ENCODE results near the gene DNMBP.
"Not testable (repeated sequence)": the region's sequence is repeated elsewhere in the genome, so short reads cannot be mapped to it uniquely, and the experiment has no call there.

Gene DNMBP

DNA sequence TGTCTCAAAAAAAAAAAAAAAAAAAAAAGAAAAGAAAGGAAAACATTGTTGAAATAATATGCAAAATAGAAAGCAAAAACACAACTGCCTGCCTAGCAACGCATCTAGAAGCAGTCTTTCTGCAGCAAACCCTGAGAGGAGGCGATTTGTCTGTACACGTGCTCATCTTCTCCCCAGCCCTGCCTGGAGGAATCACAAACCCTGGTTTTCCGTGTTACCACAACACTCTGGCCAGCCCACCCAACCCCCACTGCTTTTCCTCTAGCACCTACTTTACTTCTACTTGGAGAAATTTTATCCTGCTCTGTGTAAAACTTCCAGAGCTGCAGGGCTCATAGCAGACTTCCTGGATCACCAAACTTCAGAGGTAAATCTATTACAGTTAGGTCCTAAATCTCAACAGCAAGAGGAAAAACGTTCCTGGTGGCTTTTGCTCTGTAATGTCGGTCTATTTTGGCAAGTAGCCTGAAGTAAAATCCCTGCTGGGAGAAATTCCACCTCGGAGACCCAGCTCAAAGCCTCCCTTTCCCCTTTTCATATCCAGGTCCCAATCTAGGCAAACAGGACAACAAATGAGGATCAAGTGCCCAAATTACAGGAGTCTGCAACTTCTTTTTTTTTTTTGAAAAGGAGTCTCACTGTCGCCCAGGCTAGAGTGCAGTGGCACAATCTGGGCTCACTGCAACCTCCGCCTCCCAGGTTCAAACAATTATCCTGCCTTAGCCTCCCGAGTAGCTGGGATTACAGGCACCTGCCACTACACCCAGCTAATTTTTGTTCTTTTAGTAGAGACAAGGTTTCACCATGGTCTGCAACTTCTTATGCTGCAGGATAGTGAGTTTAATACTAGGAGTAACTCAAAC lies 91.6 kb downstream of the DNMBP start:
- DNase-seq (ENCODE audit: low read depth in 2 of 2) = no peak

DNA sequence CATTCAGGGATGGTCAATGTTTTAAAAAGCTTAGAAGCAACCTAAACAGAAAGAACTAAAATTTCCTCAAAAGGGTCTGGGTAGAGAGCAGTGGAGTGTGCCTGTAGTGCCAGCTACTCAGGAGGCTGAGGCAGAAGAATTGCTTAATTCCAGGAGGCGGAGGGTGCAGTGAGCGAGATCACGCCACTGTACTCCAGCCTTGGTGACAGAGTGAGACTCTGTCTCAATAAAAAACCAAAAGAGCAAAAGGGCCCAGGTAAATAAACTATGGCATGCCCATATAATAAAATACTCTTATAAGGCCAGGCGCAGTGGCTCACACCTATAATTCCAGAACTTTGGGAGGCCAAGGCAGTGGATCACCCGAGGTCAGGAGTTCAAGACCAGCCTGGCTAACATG lies 93.0 kb downstream of the DNMBP start:
- no peak for DNase-seq (ENCODE audit: low read depth in 2 of 2)

DNA sequence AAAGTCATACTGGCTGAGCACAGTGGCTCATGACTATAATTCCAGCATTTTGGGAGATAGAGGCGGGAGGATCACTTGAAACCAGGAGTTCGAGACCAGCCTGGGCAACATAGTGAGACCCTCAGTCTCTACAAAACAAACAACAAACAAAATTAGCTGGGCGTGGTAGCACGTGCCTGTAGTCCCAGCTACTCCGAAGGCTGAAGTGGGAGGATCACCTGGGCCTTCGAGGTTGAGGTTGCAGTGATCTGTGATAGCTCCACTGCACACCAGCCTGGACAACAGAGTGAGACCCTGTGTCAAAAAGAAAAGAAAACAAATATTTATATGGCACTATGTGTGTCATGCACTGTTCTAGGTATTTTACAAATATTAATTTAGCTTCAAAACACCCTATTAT lies 94.3 kb downstream of the DNMBP start:
- no peak for DNase-seq (ENCODE audit: low read depth in 2 of 2)

DNA sequence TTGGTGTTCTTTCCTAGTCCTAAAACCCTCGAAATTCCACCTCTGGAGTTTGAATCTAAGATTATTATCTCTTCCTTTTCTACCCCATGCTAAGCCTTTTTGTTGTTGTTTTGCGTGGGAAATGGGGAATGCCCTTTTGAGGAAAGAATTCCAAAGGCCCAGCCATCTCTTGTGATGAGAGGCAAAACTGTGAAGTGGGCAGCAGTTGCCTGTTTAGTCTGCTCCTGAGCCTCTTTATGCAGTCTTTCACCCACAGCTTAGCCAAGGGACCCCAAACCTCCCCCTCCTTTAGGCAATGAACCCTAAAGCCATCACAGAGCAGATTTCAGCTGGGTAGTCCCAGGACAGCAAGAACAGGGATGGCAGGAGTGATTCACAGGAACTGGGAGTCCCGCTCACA lies 95.5 kb downstream of the DNMBP start:
- no peak for DNase-seq (ENCODE audit: low read depth in 2 of 2)

DNA sequence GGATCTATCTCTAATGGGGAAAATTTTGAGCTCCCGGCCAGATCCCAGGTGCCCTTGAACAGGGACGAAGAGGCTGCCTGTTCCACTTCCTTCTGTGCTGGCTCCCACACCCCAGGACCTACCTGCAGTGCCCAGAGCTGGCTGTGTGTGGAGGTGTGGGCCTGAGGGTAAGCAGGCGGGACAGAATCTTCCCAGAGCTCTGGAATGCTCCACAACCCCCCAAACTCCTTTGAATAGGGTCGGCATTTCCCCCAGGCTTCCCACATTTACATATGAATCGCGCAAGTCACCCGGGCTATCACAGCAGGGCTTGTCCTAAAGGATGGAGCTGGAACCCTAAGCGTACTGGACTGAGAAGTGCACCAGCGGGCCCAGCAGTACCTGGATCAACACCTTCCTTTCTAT lies 95.9 kb downstream of the DNMBP start:
- no peak for DNase-seq (ENCODE audit: low read depth in 2 of 2)

DNA sequence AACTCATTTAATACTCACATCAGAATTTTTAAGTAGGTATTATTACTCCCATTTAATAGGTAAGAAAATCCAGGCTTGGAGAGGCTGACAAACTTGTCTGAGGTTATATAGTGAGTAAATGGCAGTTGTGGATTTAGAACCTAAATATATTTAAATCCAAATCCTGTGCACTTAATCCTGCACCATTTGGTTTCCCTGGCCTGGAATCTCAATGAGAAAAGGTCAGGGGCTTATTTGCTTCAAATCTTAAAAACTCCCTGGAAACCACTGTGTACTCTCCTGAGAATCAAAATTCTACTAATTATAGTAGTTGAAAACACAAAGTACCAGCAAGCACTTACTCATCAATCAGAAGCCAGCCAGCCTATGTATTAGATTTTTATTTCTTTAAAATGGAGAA lies 97.7 kb downstream of the DNMBP start:
- no peak for DNase-seq (ENCODE audit: low read depth in 2 of 2)

DNA sequence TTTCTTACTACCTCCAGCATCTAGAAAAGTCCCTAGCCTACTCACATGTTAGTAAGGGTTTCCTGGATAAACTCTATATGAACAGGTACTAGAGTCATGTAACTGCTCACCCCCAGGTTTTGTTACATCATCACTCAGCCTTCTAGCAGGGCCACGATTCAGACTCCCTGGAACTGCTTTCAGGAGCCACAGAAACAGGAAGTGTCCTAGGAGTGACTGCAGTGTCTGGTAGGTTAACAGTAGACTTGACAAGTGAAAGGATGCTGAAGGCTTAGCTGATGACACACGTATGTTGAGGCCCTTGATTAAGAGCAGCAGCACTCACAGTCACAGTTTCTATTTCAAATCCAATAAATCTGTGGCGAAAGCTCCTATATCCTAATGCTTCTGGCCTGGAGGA lies 101.2 kb downstream of the DNMBP start:
- DNase-seq (ENCODE audit: low read depth in 2 of 2) = no peak

DNA sequence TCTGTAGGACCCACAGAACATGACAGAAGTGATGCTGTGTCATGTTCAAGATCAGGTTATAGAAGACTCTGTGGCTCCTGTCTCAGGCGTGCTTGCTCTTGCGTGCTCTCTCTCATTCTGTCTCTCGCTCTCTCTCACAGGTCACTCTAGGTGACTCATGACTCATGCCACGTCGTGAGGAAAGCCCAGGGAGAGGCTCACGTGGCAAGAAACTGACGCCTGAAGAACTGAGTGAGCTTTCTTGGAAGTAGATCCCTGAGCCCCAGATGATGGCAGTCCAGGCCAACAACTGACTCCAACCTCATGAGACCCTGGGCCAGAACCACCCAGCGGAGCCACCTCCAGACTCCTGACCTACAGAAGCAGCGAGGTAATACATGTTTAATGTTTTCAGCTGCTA lies 103.3 kb downstream of the DNMBP start:
- no peak for DNase-seq (ENCODE audit: low read depth in 2 of 2)

DNA sequence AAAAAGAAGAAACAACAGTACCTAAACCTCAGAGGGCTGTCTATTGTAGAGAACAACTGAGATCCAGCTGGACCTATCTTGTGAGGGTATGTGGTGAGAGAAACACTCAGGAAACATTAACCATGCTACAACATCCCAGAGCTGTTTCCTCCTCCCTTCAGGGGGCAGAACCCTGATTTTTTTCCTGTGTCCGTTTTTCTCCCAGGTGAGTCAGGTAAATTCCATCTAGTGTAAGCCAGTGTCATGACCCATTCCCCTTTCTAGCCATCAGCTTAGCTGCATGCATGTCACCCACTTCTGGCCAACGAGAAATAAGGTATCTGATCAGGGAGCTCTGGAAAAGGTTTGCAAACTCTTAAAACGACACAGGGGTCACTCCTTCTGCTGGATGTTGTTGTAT lies 103.8 kb downstream of the DNMBP start:
- no peak for DNase-seq (ENCODE audit: low read depth in 2 of 2)

DNA sequence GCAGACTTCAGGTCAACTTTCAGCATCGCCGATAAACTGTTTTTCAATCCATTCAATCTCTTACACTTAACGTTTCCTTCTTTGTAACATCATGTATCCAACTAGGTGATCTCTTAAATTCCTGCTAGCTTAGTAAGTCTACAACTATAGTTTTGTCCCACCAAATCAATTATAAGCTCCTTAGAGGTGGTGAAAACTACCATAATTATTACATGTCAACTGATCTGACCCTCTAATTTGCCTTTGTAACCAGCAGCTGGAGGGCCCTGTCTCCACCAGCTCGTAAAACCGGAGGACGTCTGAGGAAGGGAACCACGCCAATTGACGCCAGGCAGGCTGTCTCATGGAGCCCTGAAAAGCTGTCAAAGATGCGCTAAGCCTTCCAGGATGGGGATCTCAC lies 113.9 kb downstream of the DNMBP start:
- no peak for DNase-seq (ENCODE audit: low read depth in 2 of 2)

DNA sequence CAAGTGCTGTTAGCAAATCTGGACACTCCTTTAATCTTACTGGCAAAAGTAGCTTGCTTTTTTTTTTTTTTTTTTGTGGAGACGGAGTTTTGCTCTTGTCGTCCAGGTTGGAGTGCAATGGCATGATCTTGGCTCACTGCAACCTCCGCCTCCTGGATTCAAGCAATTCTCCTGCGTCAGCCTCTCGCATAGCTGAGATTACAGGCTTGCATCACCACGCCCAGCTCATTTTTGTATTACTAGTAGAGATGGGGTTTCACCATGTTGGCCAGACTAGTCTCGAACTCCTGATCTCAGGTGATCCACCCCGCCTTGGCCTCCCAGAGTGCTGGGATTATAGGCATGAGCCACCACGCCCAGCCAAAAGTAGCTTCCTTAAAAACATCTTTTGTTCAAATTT lies 114.7 kb downstream of the DNMBP start:
- not testable (repeated sequence) for DNase-seq (ENCODE audit: low read depth in 2 of 2)

DNA sequence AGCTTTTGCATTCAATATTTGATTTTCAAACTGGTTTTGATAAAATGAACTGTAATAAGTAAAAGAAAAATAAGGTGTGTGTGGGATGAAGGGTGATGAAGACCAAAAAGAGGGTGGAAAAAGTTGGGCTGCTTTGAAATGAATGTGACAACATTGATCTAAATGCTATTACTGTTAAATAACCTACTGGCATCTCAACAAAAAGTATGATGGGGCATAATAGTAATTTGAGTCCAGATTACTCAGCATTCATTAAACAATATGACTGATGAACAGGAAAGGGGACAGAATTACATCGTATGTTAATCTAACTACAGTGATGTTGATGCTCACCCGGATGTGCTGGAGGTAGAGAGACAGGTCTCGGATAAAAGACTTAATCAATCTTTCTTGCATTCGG lies 115.1 kb downstream of the DNMBP start:
- DNase-seq (ENCODE audit: low read depth in 2 of 2) = no peak

DNA sequence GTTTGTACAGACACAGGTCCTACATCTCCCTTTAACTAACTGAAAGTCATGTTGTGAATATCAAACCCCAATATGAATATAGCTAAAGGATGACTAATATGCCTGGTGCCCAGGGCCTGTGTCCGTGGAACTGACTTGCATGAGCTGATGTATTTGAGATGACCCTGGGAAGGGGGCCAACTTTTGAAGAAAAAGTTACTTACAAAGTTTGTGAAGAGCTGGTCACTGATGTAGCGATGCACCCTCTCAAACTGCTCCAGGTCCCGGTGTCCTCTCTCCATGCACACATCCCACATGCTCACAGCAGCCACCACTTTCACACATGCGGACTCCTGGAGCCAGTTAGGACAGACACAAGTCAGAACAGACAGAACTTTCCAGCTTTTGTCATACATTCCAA lies 121.1 kb downstream of the DNMBP start:
- DNase-seq (ENCODE audit: low read depth in 2 of 2) = no peak

DNA sequence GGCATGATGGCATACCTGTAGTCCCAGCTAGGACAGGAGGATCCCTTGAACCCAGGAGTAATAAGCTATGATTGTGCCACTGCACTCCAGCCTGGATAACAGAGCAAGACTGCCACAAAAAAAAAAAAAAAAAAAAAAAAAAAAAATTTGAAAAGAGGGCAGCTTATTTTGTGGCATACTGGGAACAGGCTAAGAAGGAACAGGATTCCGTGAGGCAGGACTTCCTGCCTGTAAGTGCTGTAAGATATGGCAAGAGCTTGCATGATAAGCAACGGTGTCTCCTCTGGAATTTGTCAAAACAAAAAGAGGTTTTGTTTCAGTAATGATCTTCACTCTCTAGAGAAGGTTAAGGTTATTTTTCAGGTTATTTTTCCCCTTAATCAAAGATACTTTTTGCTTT lies 126.2 kb downstream of the DNMBP start:
- no peak for DNase-seq (ENCODE audit: low read depth in 2 of 2)

DNA sequence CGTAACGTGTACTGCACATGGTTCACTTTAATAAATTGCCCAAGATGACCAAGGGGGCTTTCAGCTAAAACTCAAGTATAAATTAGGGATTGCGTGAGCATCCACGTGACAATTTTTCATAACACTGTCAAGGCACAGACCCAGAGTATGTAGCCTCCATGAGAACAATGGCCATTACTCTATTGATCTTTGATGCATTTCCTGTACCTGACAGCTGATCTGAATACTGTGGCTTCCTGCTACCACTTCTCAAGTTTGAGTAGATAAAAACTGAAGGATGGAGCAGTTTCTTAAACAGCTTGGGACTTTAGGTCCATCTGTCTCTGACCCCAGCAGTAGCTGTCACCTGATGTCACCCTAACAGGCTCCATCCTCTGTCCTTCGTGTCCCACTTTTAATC lies 128.4 kb downstream of the DNMBP start:
- DNase-seq (ENCODE audit: low read depth in 2 of 2) = no peak

DNA sequence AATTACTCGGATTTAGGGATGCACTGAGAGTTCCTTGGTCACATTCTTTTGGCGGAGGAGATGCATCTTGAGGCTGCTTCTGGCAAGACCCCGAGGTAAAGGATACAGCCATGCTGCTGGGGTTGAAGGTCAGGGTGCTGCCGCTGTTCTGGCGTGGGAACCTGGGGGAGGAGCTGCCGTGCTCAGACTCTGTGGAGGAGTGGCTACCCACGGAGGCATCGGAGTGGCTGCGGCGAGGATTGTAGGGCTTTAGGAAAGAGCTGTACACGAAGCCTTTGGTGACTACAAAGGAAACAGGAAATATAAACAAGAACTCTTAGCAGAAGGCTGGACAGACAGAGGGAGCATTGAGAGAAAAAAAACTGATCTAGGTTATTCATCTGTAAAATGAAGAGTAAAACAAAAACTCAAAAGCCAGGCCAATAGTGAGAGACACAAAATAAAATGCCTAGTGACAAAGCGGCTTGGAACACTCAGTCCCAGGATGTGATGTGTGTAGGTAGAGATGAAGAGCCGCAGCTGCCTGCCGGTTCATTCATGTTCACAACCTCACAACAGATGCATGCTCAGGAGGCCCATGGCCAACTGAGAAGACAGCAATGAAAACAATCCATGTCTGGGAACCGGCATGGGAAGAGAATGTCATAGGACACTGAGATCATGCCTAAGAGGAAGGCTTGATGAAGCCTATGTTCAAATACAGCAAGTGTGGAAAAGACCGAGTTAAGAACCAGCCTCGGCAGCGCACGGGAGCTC lies 129.5 kb downstream of the DNMBP start:
- no peak for DNase-seq (ENCODE audit: low read depth in 2 of 2)

DNA sequence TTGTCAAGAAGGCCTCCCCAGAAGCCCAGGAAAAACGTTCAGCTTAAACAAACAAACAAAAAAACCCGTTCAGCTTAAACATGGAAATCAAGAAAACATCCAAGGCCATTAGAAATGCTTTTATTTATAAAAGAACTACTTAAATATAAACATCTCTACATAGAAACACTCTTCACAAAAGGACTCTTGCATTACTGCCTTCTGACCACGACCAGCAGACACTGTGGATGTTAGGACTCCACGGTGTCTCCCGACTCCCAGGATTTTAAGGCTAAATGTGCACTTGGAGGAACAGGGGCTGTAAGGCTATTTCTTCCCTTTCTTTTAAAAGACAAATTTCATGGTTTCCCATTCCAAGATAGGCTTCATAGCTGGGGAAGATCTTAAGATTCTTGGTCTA lies 134.3 kb downstream of the DNMBP start:
- no peak for DNase-seq (ENCODE audit: low read depth in 2 of 2)

DNA sequence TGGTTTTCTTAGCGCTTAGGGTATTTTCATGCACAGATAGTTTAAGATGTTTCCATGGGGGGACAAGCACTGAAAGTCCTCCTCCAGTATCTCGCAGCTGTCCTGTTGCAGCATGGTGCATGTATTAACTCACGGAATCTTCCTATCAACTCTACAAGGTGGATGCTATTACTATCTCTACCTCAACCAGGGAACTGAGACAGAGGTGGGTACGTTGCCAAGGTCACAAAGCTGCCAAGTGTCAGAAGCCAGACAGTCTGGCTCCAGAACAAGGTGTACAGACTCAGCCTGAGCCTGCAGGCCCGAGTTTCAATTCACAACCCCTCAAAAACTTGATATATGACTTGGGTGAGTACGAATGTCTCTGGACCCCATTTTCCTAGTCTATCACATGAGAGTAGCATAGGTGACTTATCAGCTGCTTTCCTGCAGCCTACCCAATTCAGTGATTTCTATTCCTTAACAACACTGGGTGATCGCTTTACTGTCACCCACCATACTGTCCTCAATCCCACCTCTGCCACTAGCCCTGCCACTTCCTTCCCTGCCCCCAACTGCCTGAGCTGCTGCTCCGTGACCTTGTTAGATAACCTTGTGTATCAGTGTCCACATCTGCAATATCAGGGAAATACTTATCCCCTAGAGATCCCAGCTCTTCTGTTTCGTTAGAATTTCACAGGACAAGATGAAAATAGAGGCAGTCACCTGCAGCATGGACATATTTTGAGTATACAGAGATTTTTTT lies 135.2 kb downstream of the DNMBP start:
- no peak for DNase-seq (ENCODE audit: low read depth in 2 of 2)

DNA sequence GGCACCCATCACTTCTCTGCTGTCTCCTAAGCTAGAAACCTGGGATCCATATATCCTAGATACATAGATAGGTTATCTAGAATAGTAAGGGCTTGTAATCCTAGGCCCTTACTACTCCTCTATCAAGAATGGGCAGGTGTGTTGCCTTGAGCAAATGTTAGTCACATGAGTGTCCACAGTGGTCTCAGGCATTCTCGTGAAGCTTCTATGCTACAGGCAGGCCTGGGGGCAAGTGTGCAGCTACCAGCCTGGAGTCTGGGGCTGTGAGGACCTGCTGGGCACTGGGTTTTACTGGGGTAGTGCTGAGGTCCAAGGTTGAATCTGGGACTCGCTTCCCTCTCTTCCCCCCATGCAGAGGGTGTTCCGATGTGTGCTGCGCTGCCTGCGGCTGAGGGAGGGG lies 135.9 kb downstream of the DNMBP start:
- DNase-seq (ENCODE audit: low read depth in 2 of 2) = no peak

DNA sequence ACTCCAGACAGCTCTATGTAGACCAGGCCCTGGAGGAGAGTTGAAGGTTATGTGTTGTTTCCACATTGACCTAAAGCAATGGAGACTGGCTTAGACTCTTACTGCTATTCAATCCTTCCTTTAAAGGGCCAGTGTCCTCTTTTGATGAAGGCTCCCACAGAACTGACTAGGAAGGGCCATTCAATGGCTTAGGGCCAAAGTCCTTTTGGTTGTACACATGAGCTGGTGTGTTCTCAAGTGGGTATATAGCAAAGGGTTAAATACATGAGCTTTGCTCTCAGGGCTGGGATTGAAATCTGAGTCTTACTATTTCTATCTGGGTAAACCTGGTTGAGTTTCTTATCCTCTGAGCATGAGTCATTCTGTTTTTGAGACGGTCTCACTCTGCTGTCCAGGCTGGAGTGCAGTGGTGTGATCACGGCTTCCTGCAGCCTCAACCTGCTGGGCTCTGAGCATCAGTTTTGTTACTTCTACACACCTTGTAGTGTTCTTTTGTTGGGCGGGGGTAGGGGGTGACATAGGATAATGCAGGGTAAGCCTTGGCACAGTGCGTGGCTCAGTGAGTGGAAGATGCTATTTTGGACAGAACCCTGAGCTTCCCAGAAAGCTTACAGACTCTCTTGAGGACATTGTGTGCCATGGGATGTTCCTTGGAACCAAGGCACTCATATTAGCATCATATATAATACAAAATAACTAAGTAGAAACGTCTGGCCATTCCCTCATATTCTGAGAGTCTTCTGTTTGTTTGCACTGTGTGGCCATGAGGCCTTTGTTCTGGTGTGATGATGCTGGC lies 137.2 kb downstream of the DNMBP start:
- DNase-seq (ENCODE audit: low read depth in 2 of 2) = no peak

DNA sequence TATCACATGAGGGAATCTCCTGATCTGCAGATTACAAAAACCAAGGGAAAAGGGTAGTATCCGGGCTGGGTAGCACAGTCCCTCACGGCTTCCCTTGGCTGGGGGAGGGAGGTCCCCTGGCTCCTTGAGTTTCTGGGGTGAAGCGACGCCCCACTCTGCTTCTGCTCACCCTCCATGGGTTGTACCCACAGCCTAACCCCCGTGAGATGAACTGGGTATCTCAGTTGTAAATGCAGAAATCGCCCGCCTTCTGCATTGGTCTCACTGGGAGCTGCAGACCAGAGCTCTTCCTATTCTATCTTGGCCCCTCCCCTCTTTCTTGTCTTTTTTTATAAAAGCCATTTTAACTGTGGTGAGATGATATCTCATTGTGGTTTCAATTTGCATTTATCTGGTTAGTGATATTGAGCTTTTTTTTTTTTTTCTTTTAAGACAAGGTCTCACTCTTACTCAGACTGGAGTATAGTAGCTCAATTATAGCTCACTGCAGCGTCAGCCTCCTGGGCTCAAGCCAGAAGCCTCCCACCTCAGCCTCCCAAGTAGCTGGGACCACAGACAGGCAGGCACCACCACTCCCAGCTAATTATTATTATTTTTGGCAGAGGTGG lies 139.5 kb downstream of the DNMBP start:
- peak in 1 of 2 donors; percentile 35 for DNase-seq (ENCODE audit: low read depth in 2 of 2)

All from activated CD4-positive, alpha-beta T cell treated with anti-CD3 and anti-CD28 coated beads for 24 hours (primary cell).